Stimulated activated CD4-positive, alpha-beta T cell treated with anti-CD3 and anti-CD28 coated beads, Interleukin-12 subunit alpha, Interleukin-12 subunit beta, amount 100 ng/mL, for 48 hours (primary cell): ENCODE data around the gene ADAMTS3.

ENCODE experiments used
- DNase-seq, 3 donors: peaks; one replicate each; pipeline ENCODE4 v3.0.0-alpha.2; 2020; ENCODE audit warnings: low read depth in 2 of 3, low spot score in 1 of 3

ADAMTS3 gene

DNA sequence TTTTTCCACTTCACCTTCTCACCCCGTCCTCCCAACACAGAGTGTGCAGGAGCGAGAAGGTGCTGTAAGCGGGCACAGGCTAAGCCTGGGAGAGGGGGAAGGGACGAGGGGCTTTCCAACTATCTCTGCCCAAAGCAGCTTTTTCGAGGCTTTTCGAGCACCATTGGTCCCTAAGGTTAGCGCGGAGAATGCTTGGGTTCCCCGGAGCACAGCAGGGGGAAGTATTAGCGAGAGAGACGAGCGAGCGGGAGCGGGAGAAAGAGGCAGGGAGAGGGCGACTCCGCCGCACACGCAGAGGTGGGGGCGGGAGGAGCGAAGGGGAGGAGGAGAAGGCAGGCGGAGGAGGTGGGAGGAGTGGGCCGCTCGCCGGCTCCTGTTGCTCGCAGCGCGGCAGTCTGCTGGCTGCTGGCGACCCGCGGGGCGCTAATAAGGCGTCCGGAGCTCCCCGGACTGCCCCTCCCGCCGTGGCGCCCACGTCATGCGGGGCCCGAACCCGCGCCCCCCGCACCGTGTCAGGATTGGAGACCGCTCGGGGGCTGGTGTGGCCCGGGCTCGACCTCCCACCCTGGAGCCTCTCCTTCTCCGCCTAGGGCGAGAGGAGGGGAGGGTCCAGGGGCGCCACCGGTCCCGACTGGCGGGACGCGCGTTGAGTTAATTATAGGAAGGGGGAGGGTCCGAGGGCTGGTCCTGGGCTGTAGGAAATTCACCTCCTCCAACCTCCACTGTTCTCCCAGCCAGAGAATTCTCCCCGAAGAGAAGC lies at the start of gene ADAMTS3:
TSS of gene ADAMTS3 (minus strand) at position 263 of the 760 bp plus-strand sequence. CDS start 459 bp downstream, outside the sequence.
- no peak for DNase-seq

DNA sequence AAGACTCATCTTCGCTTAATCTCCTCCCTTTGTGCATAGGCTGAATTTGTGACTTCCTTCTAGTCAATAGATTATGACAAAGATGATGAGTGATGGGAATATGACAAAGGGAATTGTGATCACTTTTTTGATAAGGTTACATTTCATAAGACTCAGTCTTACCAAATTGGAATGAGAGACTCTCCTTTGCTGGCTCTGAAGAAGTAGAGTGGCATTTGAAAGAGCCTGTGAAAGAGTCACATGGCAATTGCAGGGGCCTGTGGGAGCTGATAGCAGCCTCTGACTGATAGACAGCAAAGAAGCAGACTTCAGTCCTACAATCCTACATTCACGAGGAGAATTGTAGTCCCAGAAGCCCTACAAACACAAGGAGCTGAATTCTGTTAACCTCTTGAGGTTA lies 44.9 kb upstream of the ADAMTS3 start:
- DNase-seq, result no peak

DNA sequence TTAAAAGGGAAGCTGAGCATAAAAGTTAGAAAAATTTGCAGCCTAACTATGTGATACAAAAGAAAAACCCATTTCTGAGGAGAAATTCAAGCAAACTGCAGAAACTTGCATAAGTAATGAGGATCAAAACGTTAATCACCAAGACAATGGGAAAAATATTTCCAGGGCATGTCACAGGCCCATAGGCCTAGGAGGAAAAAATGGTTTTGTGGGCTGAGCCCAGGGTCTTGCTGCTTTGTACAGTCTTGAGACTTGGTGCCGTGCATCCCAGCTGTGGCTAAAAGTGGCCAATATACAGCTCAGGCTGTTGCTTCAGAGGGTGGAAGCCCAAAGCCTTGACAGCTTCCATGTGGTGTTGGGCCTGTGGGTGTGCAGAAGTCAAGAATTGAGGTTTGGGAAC lies 37.7 kb upstream of the ADAMTS3 start:
- DNase-seq, result no peak

DNA sequence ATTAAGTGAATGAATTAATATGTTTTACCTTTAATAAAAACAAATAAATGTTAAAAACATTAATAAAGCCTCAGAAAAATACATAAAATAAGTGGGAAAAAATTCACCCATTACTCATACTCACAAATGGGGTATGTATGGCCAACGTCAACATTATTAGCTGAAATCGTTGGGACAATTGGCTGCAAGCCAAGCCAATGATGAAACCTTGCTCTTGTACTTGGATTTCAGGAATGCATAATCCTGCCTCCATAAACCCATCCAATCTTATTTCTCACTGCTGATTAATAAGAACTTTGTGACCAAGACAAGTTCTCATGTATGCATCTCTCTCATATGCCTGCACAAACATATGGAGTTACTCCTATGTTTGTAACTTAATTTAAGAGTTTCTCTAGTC lies 35.3 kb upstream of the ADAMTS3 start:
- DNase-seq, result no peak

DNA sequence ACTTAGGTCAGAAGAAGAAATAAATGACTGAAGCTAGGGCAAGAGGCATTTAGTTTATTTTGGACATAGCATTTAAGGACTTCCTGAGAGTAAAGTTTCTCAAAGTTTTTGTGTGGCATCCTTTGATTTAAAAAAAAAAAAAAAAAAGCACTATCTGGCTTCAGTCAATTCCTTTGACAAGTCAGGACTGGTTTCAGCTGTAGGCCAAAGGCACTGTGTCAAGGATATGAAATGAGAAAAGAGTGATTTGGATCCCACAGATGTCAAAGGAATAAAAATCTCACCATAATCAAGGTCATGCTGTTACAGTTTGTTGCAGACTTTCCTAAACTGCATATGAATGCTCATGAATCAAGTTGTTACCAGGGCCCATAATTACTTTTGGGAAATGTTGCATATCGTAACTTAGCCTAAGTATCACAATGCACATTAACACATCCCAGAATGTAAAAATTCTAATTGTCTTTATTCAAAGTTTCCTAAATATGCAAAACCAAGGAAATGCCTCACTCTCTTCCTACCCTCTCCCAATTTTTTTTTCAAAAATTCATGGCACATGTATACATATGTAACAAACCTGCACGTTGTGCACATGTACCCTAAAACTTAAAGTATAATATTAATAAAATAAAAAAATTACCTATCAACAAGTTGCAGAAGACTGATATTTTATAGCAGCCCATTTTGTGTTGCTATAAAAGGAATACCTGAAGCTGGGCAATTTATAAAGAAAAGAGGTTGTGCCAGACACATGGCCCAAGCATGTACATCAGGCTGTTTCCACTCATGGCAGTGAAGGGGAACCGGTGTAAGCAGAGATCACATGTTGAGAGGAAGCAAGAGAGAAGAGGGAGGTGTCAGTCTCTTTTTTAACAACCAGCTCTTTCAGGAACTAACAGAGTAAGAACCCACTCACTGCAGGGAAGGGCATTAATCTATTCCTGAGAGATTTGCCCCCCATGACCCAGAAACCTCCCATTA lies 33.7 kb upstream of the ADAMTS3 start:
- DNase-seq, result no peak

DNA sequence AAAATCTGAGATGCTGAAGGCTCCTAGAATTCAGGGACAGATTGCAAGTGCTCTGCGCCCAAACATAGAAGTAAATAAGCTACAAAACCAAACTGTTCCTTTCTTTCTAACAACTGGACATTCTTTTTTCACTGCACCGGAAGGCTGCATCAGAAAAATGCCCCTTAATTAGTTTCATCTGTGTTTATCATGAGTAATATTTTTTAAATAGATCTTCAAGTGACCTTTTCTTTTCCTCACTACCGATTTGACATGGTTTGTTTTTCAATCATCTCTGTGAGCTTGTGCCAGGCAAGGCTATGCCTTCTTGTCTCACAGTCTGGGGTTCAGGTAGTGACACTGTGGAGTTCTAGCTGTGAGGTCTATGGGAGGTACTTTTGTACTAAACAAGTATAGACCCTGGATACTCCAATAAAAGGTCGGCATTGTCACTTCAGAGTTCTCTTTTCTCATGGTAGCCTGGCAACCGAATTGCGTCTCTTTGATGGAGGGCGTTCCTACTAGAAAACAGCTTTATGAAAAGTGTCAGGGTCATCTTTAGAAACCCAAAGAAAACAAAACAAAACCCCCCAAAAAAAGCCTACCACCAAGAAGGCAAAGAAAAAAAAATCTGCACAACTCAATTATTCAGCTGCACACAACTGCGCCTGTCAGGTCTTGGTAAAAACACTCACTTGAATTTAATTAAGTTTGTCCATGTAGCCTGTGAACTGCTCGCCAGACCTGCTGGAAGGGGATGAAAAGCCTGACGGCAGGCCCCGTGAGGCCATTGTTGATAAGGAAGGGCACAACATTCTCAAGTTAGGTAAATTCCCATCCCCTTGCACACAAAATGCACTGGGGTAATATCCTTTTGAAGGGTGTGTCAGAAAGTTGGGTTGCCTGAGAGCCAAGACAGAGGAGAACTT lies 22.8 kb upstream of the ADAMTS3 start:
- DNase-seq, result no peak

DNA sequence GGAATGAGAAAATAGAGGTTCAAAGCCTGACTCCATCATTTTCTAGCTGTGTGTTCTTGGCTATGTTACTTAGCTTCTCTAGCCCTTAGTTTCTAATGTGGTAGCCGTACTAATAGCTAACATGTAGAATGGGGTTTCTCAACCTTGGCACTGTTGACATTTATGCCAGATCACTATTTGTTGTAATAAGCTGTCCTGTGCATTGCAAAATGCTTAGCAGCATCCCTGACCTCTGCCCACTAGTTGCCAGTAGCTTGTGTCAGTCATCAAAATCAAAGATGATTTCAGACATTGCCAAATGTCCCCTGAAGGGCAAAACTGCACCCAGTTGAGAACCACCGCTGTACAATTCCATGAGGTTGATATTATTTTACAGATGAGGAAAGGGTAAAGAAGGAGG lies 18.3 kb upstream of the ADAMTS3 start:
- no peak for DNase-seq

DNA sequence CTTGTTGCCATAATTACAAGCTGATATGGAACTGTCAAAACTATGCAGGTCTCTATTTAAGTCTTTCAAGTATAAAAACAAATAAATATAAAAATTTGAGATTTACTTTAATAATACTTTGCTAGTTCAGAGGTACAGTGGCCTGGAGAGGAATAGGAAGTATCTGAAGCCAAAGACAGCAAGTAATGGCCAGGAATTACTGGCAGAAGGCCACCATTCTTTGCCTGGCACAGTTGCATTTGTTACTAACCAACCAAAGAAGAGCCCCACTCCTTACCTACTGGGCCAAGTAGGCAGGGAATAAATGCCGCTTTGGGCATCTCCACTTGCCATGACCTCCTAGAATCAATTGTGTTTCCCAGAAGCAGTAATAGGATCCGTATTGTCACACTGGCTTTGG lies 13.8 kb upstream of the ADAMTS3 start:
- no peak for DNase-seq

DNA sequence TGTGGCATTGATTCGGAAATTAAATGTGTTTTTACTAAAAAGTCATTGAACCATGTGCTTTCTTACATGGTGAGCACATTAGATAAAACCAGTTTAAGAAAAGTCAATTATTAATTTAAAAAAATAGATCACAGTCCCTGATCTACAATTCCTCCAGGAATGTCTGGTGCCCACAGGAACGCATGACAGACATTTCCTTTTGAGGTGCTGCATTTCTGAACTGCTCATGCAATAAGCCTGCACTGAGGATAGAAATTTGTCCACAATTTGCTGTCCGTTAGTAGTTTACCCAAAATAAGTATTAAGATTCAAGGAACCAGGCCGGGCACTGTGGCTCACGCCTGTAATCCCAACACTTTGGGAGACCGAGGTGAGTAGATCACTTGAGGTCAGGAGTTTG lies 8.2 kb upstream of the ADAMTS3 start:
- DNase-seq, result no peak

DNA sequence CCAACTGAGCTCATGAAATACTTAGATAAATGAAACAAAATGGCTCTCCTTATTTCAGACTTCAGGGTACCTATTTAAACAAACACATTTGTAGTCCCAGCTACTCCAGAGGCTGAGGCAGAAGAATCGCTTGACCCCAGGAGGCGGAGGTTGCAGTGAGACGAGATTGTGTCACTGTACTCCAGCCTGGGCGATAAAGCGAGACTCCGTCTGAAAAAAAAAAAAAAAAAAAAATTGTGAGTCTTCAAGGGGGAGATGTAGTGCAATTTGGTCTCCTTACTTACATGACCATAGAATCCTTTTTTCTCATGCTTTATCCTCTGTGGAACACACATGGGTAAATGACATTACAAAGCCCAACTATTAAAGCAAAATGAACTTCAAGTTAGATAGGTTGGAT lies 2.3 kb upstream of the ADAMTS3 start:
- no peak for DNase-seq

DNA sequence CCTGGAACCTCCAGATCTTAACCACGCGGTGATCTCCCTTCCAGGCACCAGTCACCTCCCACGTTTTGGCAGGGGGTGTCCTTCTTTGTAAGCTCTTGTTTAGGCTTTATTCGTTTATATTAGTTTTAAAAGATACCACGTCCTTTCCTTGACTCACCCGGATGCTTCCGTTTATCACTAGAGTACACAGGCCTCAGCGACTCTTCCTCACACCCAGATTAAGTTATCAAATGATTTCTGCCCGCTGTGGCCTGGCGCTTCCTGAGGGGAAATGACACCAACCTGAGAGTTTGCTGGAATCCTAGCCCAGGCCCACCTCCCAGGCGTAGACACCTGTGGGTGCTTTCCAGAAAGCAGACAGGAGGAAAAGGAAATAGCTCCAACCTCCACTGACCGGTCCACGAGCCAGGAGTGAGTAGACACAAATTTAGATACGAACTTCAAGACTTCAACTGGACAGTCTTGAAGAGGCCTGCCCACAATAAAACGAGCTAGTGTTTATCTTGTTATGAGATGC lies 756 bp upstream of the ADAMTS3 start:
- no peak for DNase-seq

DNA sequence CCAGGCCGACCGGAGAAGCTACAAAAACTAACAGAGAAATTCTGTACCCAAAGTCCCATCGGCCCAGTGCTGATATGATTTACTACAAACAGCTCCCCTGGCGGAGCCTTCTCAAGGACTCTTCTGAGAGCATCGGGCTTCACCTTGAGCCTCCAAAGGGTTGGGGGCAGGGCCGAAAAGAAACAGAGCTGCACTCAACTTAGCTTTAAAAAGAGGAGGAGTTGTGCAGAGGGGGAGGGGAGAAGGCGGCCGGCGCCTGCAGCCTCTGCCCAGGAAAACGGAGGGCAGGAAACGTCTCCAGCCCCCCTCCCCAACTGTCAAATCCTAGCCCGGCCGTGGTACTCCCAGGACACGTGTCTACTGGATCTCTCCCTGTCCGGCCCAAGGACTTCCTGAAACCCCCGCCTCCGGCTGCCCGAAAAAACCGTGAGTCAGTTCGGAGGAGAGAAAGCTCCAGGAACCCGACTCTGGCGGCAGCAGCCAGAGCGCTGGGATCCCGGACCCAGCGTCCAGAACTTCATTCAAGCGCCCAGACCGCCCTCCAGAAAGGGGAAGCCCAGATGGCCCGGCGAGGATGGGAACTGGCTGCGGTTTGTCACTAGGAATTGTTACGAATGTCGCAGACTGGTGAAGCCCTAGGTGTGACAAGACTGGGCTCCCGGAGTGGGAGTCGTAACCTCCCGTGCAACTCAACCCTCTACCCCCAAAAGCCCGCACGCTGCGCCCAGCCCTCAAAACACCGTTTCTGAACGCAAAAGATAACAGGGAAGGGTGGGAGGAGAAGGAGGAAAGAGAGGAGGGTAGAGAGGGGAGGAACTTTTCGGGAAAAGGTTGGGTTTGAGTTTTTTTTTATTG lies 973 bp downstream of the ADAMTS3 start:
- no peak for DNase-seq

DNA sequence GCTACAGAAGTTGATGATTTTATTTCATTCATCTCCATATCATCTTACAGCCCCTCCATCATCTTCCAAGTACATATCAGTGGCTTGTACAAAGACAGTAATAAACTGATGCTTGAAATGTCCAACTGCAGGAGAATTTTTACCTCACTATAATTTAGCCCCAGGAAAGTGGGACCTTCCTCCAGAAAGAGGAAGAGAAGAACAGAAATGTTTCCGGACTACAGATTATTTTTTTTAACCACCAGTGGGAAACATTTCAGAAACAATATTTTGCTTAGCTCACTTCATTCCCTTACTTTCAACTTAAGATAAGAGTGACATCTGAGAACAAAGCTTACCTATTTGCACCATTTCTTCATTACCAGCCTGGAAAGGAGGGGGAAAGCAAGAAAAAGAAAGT lies 2.0 kb downstream of the ADAMTS3 start:
- DNase-seq, result no peak

DNA sequence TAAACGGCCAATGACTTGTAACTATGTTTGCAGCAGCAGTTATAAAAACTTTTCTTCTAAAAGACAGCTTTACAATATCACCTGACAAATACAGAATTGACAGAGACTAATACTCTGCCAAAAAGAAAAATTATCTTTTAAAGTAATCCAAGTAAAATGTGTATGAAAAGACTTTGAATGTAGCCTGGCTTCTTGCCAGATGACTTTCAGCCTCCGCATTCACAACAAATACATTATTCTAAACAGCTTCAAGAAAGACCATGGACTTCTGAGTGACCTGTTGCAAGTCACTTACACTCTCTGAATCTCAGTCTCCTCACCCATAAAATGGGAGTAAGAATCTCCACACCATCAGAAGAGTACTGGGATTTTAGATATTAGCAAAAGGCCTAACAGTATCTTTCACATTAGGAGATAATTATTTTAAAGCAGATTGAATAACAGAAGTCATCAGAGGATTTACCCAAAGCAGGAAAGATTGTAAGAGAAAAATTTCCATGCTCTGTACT lies 2.5 kb downstream of the ADAMTS3 start:
- no peak for DNase-seq

DNA sequence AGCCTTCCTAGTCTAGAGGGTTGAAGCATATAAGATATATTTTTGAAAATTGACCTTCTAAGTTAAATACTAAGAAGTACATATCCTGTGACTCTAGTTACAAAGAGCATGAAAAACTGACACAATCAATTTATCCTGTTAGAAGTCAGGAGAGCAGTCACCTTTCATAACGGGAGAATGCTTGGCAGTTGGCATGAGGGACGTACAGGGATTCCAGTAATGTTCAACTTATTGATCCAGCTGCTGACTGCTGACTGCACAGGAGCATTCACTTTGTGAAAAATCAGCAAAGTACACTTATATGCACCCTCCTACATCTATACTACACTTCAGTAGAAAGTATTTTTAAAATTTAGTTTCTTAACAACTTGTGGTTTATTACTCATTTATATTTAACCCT lies 4.2 kb downstream of the ADAMTS3 start:
- no peak for DNase-seq

DNA sequence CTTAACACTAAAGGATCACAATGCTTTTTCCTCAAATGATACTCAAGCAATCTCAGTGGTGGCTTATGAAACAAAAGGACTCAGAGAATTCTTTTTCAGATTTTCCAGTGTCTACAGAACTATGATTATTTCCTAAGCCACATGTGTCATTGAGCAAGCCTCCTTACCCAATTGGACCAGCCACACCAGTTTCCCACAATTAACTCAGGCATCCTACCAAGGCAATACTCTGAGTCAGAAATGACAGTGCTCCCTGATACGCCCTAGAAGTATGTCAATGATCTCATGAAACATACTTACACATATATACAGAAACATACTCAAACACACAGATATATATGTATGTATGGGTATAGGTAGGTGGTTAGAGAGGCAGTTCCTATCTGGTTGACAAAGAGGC lies 4.8 kb downstream of the ADAMTS3 start:
- no peak for DNase-seq

DNA sequence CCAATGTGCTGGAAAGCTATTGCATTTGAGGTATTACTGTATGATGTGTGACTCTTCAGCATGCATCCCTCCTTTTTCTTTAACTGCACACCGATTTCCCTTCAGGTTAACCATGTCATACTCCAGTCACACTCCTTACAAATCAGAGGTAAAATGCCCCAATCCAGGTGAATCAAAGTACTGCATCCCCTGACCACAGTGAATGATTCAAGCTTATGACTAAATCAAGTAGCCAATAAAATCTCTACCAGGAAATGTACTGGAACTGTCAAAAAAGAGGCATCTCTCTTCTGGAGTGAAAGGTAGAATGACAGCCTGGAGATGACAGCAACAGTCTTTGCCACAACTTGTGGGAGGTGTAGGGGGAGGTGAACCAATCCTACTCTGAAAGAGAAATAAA lies 10.4 kb downstream of the ADAMTS3 start:
- no peak for DNase-seq

DNA sequence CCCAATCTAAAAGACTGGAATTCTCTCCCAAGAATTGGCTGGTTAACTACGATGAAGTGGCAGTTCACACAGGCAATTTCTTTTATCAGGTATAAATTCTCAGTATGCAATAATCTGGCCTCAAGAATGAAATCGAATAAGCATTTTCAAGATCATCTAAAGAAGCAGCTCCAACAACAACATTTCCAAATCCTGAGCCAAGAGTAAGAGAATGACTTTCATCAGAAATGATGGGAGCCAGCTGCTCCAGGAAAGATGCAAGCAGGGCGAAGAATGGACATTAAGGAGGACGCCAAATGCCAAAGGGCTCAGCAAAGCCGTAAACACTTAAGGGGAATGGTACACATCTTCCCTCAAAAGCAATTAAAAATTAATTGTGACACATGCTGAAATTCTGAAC lies 12.0 kb downstream of the ADAMTS3 start:
- DNase-seq, result no peak

DNA sequence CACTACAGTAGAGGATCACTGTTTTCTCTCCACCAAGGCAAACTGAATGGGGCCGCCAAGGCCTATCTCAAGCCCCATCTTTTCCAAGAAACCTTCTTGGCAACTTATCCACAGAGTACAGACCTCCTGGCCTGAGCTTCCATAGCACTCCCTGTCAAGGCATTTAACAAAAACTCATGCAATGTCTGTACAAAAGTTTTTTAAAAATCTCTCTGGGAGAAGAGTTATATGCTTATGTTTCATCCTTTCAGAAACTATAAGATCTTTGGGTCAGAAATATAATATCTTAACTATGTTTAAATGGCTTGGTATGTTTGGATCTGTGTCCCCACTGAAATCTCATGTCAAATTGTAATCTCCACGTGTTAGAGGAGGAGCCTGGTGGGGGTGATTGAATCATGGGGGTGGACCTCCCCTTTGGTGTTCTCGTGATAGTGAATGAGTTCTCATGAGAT lies 13.6 kb downstream of the ADAMTS3 start:
- no peak for DNase-seq
